ENCODE data around the gene FZR1. TPM values are rescaled to one million over a fixed set of nuclear protein-coding genes. Genes with fewer than 3 reads are reported as not detected.

The FZR1 gene
- total RNA-seq, 1 donor from 2014 or later = 20.7 TPM

DNA sequence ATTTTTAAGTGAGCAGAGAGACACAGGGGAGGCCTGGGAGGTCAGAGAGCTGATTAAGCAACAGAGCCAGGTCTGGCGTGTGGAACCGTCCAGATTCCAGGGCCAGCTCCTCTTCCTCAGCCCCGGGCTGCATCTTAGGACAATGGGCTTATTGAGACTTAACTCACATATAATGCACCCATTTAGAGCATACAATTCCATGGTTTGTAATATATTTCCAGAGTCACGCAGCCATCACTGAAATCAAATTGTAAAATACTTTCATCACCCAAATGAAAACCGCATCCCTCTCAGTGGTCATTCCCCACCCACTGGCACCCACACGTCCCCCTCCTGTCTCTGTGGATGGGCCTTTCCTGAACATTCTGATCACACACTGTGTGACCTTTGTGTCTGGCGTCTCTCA is 64.5 kb downstream of the FZR1 start:
- Histone ChIP-seq H3K27me3 (ENCODE audit: low read depth) (no peaks in the 10 kb centered on the region), H3K9me3 (replicated peaks) (no peaks in the 10 kb centered on the region), H3K27ac (replicated peaks) (no peak overlapping the region), H3K4me1 (peaks cover 21% of the 10 kb centered on the region), H3K4me3 (no peak overlapping the region), H3K36me3 (peaks cover 2% of the 10 kb centered on the region)
- DNase-seq = no peak
- intact Hi-C loops (cut with micrococcal nuclease) = no loop called here
- TF ChIP-seq, protein P1, sequence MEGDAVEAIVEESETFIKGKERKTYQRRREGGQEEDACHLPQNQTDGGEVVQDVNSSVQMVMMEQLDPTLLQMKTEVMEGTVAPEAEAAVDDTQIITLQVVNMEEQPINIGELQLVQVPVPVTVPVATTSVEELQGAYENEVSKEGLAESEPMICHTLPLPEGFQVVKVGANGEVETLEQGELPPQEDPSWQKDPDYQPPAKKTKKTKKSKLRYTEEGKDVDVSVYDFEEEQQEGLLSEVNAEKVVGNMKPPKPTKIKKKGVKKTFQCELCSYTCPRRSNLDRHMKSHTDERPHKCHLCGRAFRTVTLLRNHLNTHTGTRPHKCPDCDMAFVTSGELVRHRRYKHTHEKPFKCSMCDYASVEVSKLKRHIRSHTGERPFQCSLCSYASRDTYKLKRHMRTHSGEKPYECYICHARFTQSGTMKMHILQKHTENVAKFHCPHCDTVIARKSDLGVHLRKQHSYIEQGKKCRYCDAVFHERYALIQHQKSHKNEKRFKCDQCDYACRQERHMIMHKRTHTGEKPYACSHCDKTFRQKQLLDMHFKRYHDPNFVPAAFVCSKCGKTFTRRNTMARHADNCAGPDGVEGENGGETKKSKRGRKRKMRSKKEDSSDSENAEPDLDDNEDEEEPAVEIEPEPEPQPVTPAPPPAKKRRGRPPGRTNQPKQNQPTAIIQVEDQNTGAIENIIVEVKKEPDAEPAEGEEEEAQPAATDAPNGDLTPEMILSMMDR (IDR thresholded peaks at IDR 0.05; ENCODE audit: borderline replicate concordance) = no peak

DNA sequence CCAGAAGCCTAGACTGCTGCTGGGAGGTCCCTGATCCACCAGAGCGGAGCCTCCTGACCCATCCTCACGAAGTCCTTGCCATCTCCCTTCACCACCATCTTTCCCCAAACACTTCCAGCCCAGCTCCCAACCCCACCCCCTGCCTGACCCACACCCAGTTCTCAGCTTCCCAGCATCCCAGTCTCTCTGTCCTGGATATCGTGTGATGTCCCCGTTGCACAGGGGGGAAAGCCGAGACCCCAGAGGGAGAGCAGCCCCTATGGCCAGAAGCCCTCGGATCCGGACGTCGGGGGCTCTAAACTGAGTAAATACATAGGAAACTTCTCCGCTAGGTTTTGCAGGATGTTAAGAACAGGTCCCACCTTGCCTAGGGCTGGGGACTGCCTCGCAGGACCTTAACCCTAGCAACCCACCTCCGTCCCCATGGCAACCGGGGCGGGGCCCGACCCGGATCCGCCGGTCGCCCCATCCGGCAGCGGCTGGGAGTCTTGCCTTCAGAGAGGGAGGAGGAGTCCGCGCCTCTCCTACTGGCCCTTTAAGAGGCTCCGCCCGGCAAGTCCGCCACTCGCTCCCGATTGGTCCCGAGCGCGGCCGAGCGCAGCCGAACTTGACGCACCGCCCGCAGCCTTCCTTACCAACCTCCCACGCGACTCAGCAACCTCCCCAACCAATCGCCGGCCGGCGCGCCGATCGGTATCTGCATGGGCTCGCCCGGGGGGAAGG is 66.2 kb downstream of the FZR1 start:
- TF ChIP-seq, protein P1 (IDR thresholded peaks at IDR 0.05; ENCODE audit: borderline replicate concordance) = no peak
- DNase-seq = peak; percentile 100
- no peaks in the 10 kb centered on the region for H3K9me3 ChIP-seq (replicated peaks)
- peak overlapping the region; percentile 82 for H3K27ac ChIP-seq (replicated peaks)
- H3K4me1 ChIP-seq = peaks cover 34% of the 10 kb centered on the region
- intact Hi-C loops (cut with micrococcal nuclease) = no loop called here
- H3K27me3 ChIP-seq (ENCODE audit: low read depth) = no peaks in the 10 kb centered on the region
- peak overlapping the region; percentile 100 for H3K4me3 ChIP-seq
- H3K36me3 ChIP-seq = peaks cover 2% of the 10 kb centered on the region

DNA sequence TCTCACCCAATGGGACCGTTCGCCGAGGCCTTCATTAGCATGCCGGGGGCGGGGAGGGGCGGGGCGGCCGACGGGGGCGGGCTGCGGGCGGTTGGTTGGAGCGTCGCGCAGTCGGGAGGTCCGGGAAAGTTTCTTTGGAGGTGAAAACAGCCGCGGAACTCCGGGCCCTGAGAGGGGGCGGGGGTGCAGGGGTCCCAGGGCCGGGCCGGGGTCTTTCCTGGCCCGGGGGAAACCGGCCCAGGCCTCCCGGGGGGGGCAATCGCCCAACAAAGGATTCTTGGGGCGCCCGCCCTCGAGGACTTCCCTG is 66.7 kb downstream of the FZR1 start, which contains the start of gene HMG20B:
HMG20B (plus strand) TSS at position 90 of the 307 bp plus-strand sequence. CDS start 366 bp downstream, outside the sequence.
- H3K9me3 ChIP-seq (replicated peaks) = no peaks in the 10 kb centered on the region
- H3K4me1 ChIP-seq = peaks cover 34% of the 10 kb centered on the region
- no peak for DNase-seq
- intact Hi-C loops (cut with micrococcal nuclease) = no loop called here
- TF ChIP-seq, protein P1 (IDR thresholded peaks at IDR 0.05; ENCODE audit: borderline replicate concordance) = no peak
- H3K27me3 ChIP-seq (ENCODE audit: low read depth) = no peaks in the 10 kb centered on the region
- H3K36me3 ChIP-seq = peaks cover 2% of the 10 kb centered on the region
- peak within 1 kb of the TSS; percentile 100 for H3K4me3 ChIP-seq
- peak within 1 kb of the TSS; percentile 82 for H3K27ac ChIP-seq (replicated peaks)

DNA sequence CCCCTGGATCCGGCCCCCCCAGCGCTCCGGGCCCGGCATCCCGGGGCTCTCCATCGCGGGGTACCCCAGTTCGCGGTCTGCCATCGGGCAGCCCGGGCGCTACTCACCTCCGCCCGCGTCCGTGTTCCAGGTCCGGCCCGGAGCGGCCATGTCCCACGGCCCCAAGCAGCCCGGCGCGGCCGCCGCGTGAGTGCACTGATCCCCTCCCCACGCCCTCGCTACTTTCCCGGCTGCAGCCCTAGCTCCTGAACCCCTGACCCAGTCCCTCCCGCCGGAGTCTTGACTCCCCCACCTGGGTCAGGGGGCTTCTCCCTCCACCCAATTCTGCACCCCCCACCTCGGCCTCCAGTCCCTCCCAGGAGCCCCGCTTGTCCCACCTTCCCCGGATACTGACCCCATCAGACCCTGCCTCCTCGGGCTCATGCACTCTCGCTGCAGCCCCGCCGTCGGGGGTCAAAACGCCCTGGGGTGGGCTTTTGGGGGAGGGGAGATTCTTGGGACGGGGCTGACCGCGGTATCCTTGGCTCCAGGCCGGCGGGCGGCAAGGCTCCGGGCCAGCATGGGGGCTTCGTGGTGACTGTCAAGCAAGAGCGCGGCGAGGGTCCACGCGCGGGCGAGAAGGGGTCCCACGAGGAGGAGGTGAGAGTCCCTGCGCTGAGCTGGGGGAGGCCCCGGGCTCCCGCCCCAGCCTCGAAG is 67.2 kb downstream of the FZR1 start:
- H3K27ac ChIP-seq (replicated peaks) = peak overlapping the region; percentile 82

DNA sequence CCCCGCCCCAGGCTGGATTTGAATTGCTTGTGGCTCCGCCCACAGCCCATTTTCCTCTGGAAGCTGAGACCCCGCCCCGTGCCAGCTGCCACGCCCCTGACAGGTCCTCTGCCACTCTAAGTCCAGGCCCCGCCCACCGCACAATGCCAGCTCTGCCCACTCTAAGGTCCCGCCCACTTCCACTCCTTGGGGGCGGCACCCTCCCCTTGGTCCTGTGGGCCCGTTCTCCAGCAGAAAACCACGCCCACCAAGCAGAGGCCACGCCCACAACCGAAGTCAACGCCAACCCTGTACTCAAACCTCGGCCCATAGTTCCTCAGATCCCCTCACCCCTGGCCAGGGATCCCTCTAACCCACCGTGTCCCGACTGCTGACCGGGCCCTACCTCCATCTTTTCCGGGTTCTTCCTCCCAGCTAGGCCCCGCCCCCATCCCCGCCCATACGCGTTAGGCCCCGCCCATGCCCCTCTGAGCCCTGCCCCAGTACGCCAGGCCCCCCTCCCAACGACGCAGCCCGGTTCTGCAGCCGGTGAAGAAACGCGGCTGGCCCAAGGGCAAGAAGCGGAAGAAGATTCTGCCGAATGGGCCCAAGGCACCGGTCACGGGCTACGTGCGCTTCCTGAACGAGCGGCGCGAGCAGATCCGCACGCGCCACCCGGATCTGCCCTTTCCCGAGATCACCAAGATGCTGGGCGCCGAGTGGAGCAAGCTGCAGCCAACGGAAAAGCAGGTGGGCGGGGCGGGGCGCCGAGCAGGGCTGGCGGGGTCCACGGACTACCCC is 67.9 kb downstream of the FZR1 start:
- DNase-seq = peak; percentile 77
- no peak overlapping the region for H3K27ac ChIP-seq (replicated peaks)
- peaks cover 34% of the 10 kb centered on the region for H3K4me1 ChIP-seq
- no peaks in the 10 kb centered on the region for H3K9me3 ChIP-seq (replicated peaks)
- H3K4me3 ChIP-seq = peak overlapping the region; percentile 100
- no peaks in the 10 kb centered on the region for H3K27me3 ChIP-seq (ENCODE audit: low read depth)
- intact Hi-C loops (cut with micrococcal nuclease) = no loop called here
- H3K36me3 ChIP-seq = peaks cover 2% of the 10 kb centered on the region
- TF ChIP-seq, protein P1 (IDR thresholded peaks at IDR 0.05; ENCODE audit: borderline replicate concordance) = no peak

More for the DNA sequence above, 67.2 kb downstream of the FZR1 start:
- TF ChIP-seq, protein P1 (IDR thresholded peaks at IDR 0.05; ENCODE audit: borderline replicate concordance) = no peak
- H3K9me3 ChIP-seq (replicated peaks) = no peaks in the 10 kb centered on the region
- no peak for DNase-seq
- peaks cover 34% of the 10 kb centered on the region for H3K4me1 ChIP-seq
- H3K27me3 ChIP-seq (ENCODE audit: low read depth) = no peaks in the 10 kb centered on the region
- peaks cover 2% of the 10 kb centered on the region for H3K36me3 ChIP-seq
- intact Hi-C loops (cut with micrococcal nuclease) = no loop called here
- peak overlapping the region; percentile 100 for H3K4me3 ChIP-seq

Measured in left ventricle myocardium inferior (tissue), 1 donor.